ENCODE measurements around the gene MTURN. TPM values are rescaled to one million over a fixed set of nuclear protein-coding genes. Genes with fewer than 3 reads are reported as not detected.
"Not testable (repeated sequence)": the region's sequence is repeated elsewhere in the genome, so short reads cannot be mapped to it uniquely, and the experiment has no call there.

The MTURN gene
- total and polyA plus RNA-seq, 8 donors: 8.7 to 14.9 (median 11.4) TPM

GRCh38 chr7:30091491-30091912 is 43.3 kb upstream of the MTURN start:
- intact Hi-C loops (cut with DNase I): no loop called here
- H3K9me3 ChIP-seq: no peaks in the 10 kb centered on the region

GRCh38 chr7:30091987-30092386 is 42.8 kb upstream of the MTURN start:
- FAIRE-seq (no peak), DNase-seq (no peak), ATAC-seq (peak in 1 of 4 donors; percentile 67)
- 80 to 90% methylated on average over 5 of the region's 5 CpGs for WGBS, 2 donors
- H3K9me3 ChIP-seq: no peaks in the 10 kb centered on the region
- intact Hi-C loops (cut with DNase I): no loop called here
- H3K4me1 ChIP-seq: no peaks in the 10 kb centered on the region
- H3K36me3 ChIP-seq: no peaks in the 10 kb centered on the region
- H3K27ac ChIP-seq: no peak overlapping the region
- no peaks in the 10 kb centered on the region for H3K27me3 ChIP-seq
- no peak for TF ChIP-seq CTCF (IDR thresholded peaks at IDR 0.05)
- no peak overlapping the region for H3K4me3 ChIP-seq

More at GRCh38 chr7:30091491-30091912, 43.3 kb upstream of the MTURN start:
- DNase-seq (no peak), ATAC-seq (peak in 2 of 4 donors; percentile 28 to 51), FAIRE-seq (no peak)
- WGBS, 2 donors: 71 to 84% methylated on average over 2 of the region's 2 CpGs
- H3K27ac ChIP-seq: no peak overlapping the region
- H3K36me3 ChIP-seq: no peaks in the 10 kb centered on the region
- no peaks in the 10 kb centered on the region for H3K27me3 ChIP-seq
- H3K4me1 ChIP-seq: no peaks in the 10 kb centered on the region
- TF ChIP-seq CTCF (IDR thresholded peaks at IDR 0.05): no peak
- no peak overlapping the region for H3K4me3 ChIP-seq

GRCh38 chr7:30093420-30093952 is 41.3 kb upstream of the MTURN start:
- Histone ChIP-seq H3K36me3 (no peaks in the 10 kb centered on the region), H3K27ac (no peak overlapping the region), H3K27me3 (no peaks in the 10 kb centered on the region), H3K4me1 (no peaks in the 10 kb centered on the region), H3K9me3 (no peaks in the 10 kb centered on the region), H3K4me3 (no peak overlapping the region)
- intact Hi-C loops (cut with DNase I): no loop called here
- ATAC-seq: peak in 2 of 4 donors; percentile 48 to 72
- DNase-seq: no peak
- no peak for FAIRE-seq
- no peak for TF ChIP-seq CTCF (IDR thresholded peaks at IDR 0.05)
- WGBS, 2 donors: 74 to 76% methylated on average over 5 of the region's 5 CpGs

- H3K36me3 ChIP-seq; H3K27ac ChIP-seq; H3K9me3 ChIP-seq; FAIRE-seq; ATAC-seq; intact Hi-C loops (cut with DNase I); H3K4me1 ChIP-seq; DNase-seq; H3K27me3 ChIP-seq; H3K4me3 ChIP-seq: not testable (repeated sequence)
- WGBS, 2 donors: 92 to 97% methylated on average over 20 to 21 of the region's 21 CpGs
These were observed 36.2 kb upstream of the MTURN start for GRCh38 chr7:30098599-30098998.

- FAIRE-seq (no peak), DNase-seq (no peak), ATAC-seq (no peak)
- no peaks in the 10 kb centered on the region for H3K36me3 ChIP-seq
- no peak overlapping the region for H3K4me3 ChIP-seq
- TF ChIP-seq CTCF (IDR thresholded peaks at IDR 0.05): no peak
- intact Hi-C loops (cut with DNase I): no loop called here
- no peak overlapping the region for H3K27ac ChIP-seq
- WGBS, 2 donors: 70 to 72% methylated on average over 3 of the region's 3 CpGs
- H3K4me1 ChIP-seq: no peaks in the 10 kb centered on the region
- H3K27me3 ChIP-seq: no peaks in the 10 kb centered on the region
- no peaks in the 10 kb centered on the region for H3K9me3 ChIP-seq
These were observed 32.5 kb upstream of the MTURN start for GRCh38 chr7:30102281-30102680.
